Testis (tissue), 3 donors: ENCODE results near the gene FBXW7. TPM values are rescaled to one million over a fixed set of nuclear protein-coding genes. Genes with fewer than 3 reads are reported as not detected.
A peak's percentile ranks its signal among the peaks of the same experiment; 100 is the strongest.

Experiments used
- DNase-seq: peaks from one replicate; pipeline ENCODE4 v3.0.0-alpha.2; 2019
- H3K27ac ChIP-seq, 2 donors: fragments of 200-600 bp; sonication (generic); one replicate each; pipeline ENCODE4 v1.5.1; 2019
- H3K27me3 ChIP-seq: fragments of 200-600 bp; sonication (generic); one replicate; pipeline ENCODE4 v1.5.1; 2019
- H3K36me3 ChIP-seq: fragments of 200-600 bp; sonication (generic); one replicate; pipeline ENCODE4 v1.5.1; 2017; ENCODE audit warnings: low read depth; ENCODE audit errors: missing control alignments
- H3K4me1 ChIP-seq: fragments of 200-600 bp; sonication (generic); one replicate; pipeline ENCODE4 v1.5.1; 2019
- H3K4me3 ChIP-seq, 2 donors: fragments of 200-600 bp; sonication (generic); one replicate each; pipeline ENCODE4 v1.5.1; 2017 to 2019
- H3K9me3 ChIP-seq: fragments of 200-600 bp; sonication (generic); one replicate; pipeline ENCODE4 v1.5.1; 2017
- CTCF ChIP-seq, 3 experiments: fragments of 450-650 bp in 2 of 3; fragments of 200-600 bp in 1 of 3; sonication (generic) in 1 of 3; IDR thresholded peaks; one replicate each; pipeline ENCODE4 v1.5.1; 2016 to 2019; ENCODE audit warnings: antibody characterized with exemption in 3 of 3, mild to moderate bottlenecking in 2 of 3, moderate library complexity in 1 of 3
- POLR2A ChIP-seq: fragments of 450-650 bp; IDR thresholded peaks from one replicate; pipeline ENCODE4 v1.6.1; 2017; ENCODE audit warnings: antibody characterized with exemption, mild to moderate bottlenecking, moderate library complexity
- WGBS, 2 donors: methylation state at CpG; one replicate each; pipeline ENCODE4 v1.1.5; 2018; 5-methylcytosine and 5-hydroxymethylcytosine counted together
- intact Hi-C: fragments of 100-400 bp; cut with DNase I; formaldehyde crosslinking; loops from one replicate; pipeline ENCODE4 v1.15.1; 2023; ENCODE audit warnings: low total_unique reads
- polyA plus RNA-seq: library from polyadenylated mRNA; stranded (reverse); fragments of 350-450 nt; fragmentation: Illumina TruSeq; extraction: RNeasy Lipid Tissue Mini Kit (QIAGEN cat#74804); gene quantifications from one replicate; pipeline ENCODE4 v1.2.3, GENCODE V29; 2014; ENCODE audit warnings: low read depth, low replicate concordance; ENCODE audit not compliant: insufficient read depth
- total RNA-seq, 2 donors: library from RNA; depleted of rRNA; stranded (reverse); fragments of >200 nt; gene quantifications; one replicate each; pipeline ENCODE4 v1.2.3, GENCODE V29; 2016

The FBXW7 gene
- total and polyA plus RNA-seq, 3 donors from 2014 or later: 44.8 to 68.5 (median 55.4) TPM

- Histone ChIP-seq H3K4me1 (peaks cover 19% of the 10 kb centered on the region), H3K27me3 (no peaks in the 10 kb centered on the region), H3K9me3 (no peaks in the 10 kb centered on the region), H3K27ac (peak overlapping the region; percentile 86 to 90), H3K36me3 (no peaks in the 10 kb centered on the region), H3K4me3 (peak overlapping the region; percentile 99 to 100)
- no peak for TF ChIP-seq CTCF (IDR thresholded peaks at IDR 0.05)
- TF ChIP-seq POLR2A: no peak
- intact Hi-C loops: no loop called here
- 1 to 2% methylated on average over 34 to 44 of the region's 45 CpGs for WGBS, 2 donors
- peak; percentile 55 for DNase-seq
Measured at GRCh38 chr4:152534541-152535359, 1.1 kb downstream of the FBXW7 start.

- no peak for TF ChIP-seq POLR2A
- no peak for TF ChIP-seq CTCF (IDR thresholded peaks at IDR 0.05)
- no peak overlapping the region for H3K4me3 ChIP-seq
- H3K36me3 ChIP-seq: no peaks in the 10 kb centered on the region
- intact Hi-C loops: no loop called here
- DNase-seq: no peak
- peaks cover 15% of the 10 kb centered on the region for H3K4me1 ChIP-seq
- H3K27ac ChIP-seq: no peak overlapping the region
- 74% methylated on average over 3 of the region's 3 CpGs for WGBS, 2 donors
- no peaks in the 10 kb centered on the region for H3K9me3 ChIP-seq
- no peaks in the 10 kb centered on the region for H3K27me3 ChIP-seq
Measured at GRCh38 chr4:152531479-152531878, 4.4 kb downstream of the FBXW7 start.

- H3K4me1 ChIP-seq: peaks cover 15% of the 10 kb centered on the region
- no peaks in the 10 kb centered on the region for H3K27me3 ChIP-seq
- DNase-seq: no peak
- H3K4me3 ChIP-seq: no peak overlapping the region
- no peak for TF ChIP-seq POLR2A
- no peak for TF ChIP-seq CTCF (IDR thresholded peaks at IDR 0.05)
- no peaks in the 10 kb centered on the region for H3K36me3 ChIP-seq
- no peak overlapping the region for H3K27ac ChIP-seq
- WGBS, 2 donors: 84 to 86% methylated on average over 2 of the region's 2 CpGs
- intact Hi-C loops: no loop called here
- H3K9me3 ChIP-seq: no peaks in the 10 kb centered on the region
Measured at GRCh38 chr4:152530600-152530999, 5.3 kb downstream of the FBXW7 start.

- intact Hi-C loops: no loop called here
- whole genome bisulfite sequencing, 2 donors: 92 to 94% methylated on average over 8 of the region's 8 CpGs
Measured at GRCh38 chr4:152529880-152530279, 6.0 kb downstream of the FBXW7 start.

More at GRCh38 chr4:152529880-152530279, 6.0 kb downstream of the FBXW7 start:
- H3K36me3 ChIP-seq: no peaks in the 10 kb centered on the region
- H3K4me1 ChIP-seq: peaks cover 15% of the 10 kb centered on the region
- H3K27me3 ChIP-seq: no peaks in the 10 kb centered on the region
- H3K9me3 ChIP-seq: no peaks in the 10 kb centered on the region
- H3K27ac ChIP-seq: no peak overlapping the region
- TF ChIP-seq POLR2A (no peak), CTCF (IDR thresholded peaks at IDR 0.05) (no peak)
- no peak for DNase-seq
- no peak overlapping the region for H3K4me3 ChIP-seq
